ENCODE data around the gene TECPR1.

Gene TECPR1
- 67.8 to 133 (median 83.7) reads per million in 9 experiments for total RNA-seq

- peaks cover 39 to 55% of the 10 kb centered on the region in 2 donors for H3K4me1 Mint-ChIP-seq (ENCODE audit: low read depth in 2 of 2)
- ATAC-seq (replicated peaks) (peak; percentile 85), DNase-seq (peak; percentile 78 to 80 (median 80))
- H3K27me3 Mint-ChIP-seq: no peaks in the 10 kb centered on the region
- H3K36me3 Mint-ChIP-seq (ENCODE audit: insufficient read depth): peaks cover 40% of the 10 kb centered on the region
- H3K9me3 Mint-ChIP-seq: no peaks in the 10 kb centered on the region
- peak within 1 kb of the TSS; percentile 94 to 97 for H3K27ac Mint-ChIP-seq
- peak within 1 kb of the TSS; percentile 95 for H3K4me3 Mint-ChIP-seq
Measured at GRCh38 chr7:98251601-98252424, at the start of gene TECPR1. TSS of gene TECPR1 (minus strand) at chr7:98252232. CDS start at chr7:98246146, 6,086 bp downstream.

DNA sequence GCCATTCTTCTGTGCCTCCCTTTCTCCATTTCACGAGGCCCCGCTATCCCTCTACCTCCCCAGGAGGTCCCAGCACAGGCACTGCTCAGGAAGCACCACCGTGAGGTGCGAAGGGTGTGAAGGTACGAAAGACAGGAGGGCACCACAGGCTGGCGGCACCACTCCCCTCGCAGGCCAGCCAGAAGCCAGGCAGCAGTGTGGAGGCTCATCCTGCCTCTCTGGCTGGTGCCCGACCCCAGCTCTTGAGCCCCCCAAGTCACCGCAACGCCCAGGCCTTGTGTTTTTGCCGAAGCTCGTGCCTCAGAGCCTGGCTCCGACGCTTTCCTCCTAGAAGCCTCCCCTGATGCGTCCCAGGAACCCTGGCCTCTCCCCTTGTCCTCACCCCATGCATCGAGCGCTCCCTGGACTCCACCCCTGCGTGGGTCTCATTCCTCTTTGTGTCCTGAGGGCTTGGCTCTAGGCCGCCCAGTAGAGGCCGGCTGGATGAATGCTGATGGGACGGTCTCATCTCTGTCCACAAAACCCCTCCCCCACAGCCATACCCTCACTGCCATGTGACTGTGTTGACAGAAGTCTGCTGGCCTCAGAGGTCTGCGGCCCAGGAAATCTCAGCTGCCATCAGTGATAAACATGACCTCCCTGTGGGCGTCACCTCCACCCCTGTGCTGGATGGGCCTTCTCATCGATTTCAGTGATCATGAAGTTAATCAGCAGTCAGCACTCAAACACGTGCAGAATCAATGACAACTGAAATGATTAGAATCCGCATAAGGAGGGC is 48.8 kb upstream of the TECPR1 start:
- H3K27me3 Mint-ChIP-seq: no peaks in the 10 kb centered on the region

GRCh38 chr7:98297626-98298286 is 45.7 kb upstream of the TECPR1 start:
- Mint-ChIP-seq H3K27me3 (no peaks in the 10 kb centered on the region), H3K4me3 (no peak overlapping the region), H3K4me1 (ENCODE audit: low read depth in 2 of 2) (no peaks in the 10 kb centered on the region), H3K9me3 (no peaks in the 10 kb centered on the region), H3K27ac (no peak overlapping the region), H3K36me3 (ENCODE audit: insufficient read depth) (peaks cover 9% of the 10 kb centered on the region)
- no peak for DNase-seq
- no peak for ATAC-seq (replicated peaks)

More for the DNA sequence above, 48.8 kb upstream of the TECPR1 start:
- no peak overlapping the region for H3K4me3 Mint-ChIP-seq
- H3K4me1 Mint-ChIP-seq (ENCODE audit: low read depth in 2 of 2): no peaks in the 10 kb centered on the region
- peaks cover 9% of the 10 kb centered on the region for H3K36me3 Mint-ChIP-seq (ENCODE audit: insufficient read depth)
- DNase-seq (no peak), ATAC-seq (replicated peaks) (no peak)
- H3K9me3 Mint-ChIP-seq: no peaks in the 10 kb centered on the region
- H3K27ac Mint-ChIP-seq: peak overlapping the region in 1 of 2 donors; percentile 74

GRCh38 chr7:98296833-98297232 is 44.8 kb upstream of the TECPR1 start:
- DNase-seq (no peak), ATAC-seq (replicated peaks) (no peak)
- Mint-ChIP-seq H3K4me3 (no peak overlapping the region), H3K4me1 (ENCODE audit: low read depth in 2 of 2) (no peaks in the 10 kb centered on the region), H3K36me3 (ENCODE audit: insufficient read depth) (peaks cover 13% of the 10 kb centered on the region), H3K27ac (peak overlapping the region in 1 of 2 donors; percentile 16), H3K27me3 (no peaks in the 10 kb centered on the region), H3K9me3 (no peaks in the 10 kb centered on the region)

GRCh38 chr7:98295467-98296192 is 43.6 kb upstream of the TECPR1 start:
- H3K4me1 Mint-ChIP-seq (ENCODE audit: low read depth in 2 of 2): no peaks in the 10 kb centered on the region
- H3K36me3 Mint-ChIP-seq (ENCODE audit: insufficient read depth): peaks cover 17% of the 10 kb centered on the region
- DNase-seq: no peak
- no peak for ATAC-seq (replicated peaks)
- H3K9me3 Mint-ChIP-seq: no peaks in the 10 kb centered on the region
- no peak overlapping the region for H3K4me3 Mint-ChIP-seq
- no peak overlapping the region for H3K27ac Mint-ChIP-seq
- no peaks in the 10 kb centered on the region for H3K27me3 Mint-ChIP-seq

GRCh38 chr7:98294798-98295382 is 42.9 kb upstream of the TECPR1 start:
- no peaks in the 10 kb centered on the region for H3K9me3 Mint-ChIP-seq
- peaks cover 16% of the 10 kb centered on the region for H3K36me3 Mint-ChIP-seq (ENCODE audit: insufficient read depth)
- peak overlapping the region in 1 of 2 donors; percentile 20 for H3K27ac Mint-ChIP-seq
- no peaks in the 10 kb centered on the region for H3K4me1 Mint-ChIP-seq (ENCODE audit: low read depth in 2 of 2)
- no peaks in the 10 kb centered on the region for H3K27me3 Mint-ChIP-seq
- no peak overlapping the region for H3K4me3 Mint-ChIP-seq
- ATAC-seq (replicated peaks) (peak; percentile 48), DNase-seq (no peak)

DNA sequence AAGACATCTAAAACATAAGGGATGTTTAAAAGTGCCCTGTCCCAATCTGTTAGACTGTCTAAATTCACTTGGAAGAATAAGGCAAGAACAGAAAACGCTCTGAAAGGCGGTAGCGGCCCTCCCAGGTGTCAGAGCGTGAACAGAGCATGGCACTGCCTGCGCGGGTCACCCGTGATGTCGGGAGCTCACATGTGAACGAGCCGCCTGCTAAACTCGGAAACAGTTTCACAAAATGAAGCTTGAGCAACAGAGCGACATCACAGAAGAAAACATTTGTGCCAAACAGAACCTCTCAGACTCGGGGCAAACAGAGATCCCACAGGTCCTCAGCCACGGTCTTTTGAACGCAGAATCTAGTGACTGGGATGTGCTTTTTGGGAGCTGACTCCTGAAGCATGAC is 42.3 kb upstream of the TECPR1 start:
- DNase-seq (no peak), ATAC-seq (replicated peaks) (no peak)
- H3K4me1 Mint-ChIP-seq (ENCODE audit: low read depth in 2 of 2): no peaks in the 10 kb centered on the region
- no peaks in the 10 kb centered on the region for H3K27me3 Mint-ChIP-seq
- peaks cover 16% of the 10 kb centered on the region for H3K36me3 Mint-ChIP-seq (ENCODE audit: insufficient read depth)
- no peak overlapping the region for H3K27ac Mint-ChIP-seq
- no peak overlapping the region for H3K4me3 Mint-ChIP-seq
- H3K9me3 Mint-ChIP-seq: no peaks in the 10 kb centered on the region

DNA sequence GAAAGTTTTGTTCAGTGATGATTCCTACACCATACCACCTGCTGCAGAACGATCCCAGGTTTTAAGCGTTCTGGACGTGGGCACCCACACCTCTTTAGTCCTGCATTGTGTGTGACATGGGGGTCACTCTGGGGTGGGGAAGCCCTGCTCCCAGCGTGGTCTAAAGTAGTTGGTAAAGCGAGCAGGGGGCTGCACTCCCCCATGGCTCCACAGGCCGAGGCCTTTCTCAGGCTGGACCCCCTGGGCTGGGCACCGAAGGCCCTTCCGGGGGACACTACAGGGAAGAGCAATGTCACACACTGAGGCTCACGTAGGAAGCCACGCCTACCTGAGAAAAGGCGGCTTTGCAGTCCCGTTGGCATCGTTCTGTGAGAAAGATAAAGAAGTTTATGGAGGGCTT is 41.7 kb upstream of the TECPR1 start:
- no peaks in the 10 kb centered on the region for H3K4me1 Mint-ChIP-seq (ENCODE audit: low read depth in 2 of 2)
- peaks cover 16% of the 10 kb centered on the region for H3K36me3 Mint-ChIP-seq (ENCODE audit: insufficient read depth)
- H3K4me3 Mint-ChIP-seq: no peak overlapping the region
- no peaks in the 10 kb centered on the region for H3K27me3 Mint-ChIP-seq
- no peak for ATAC-seq (replicated peaks)
- no peak for DNase-seq
- H3K9me3 Mint-ChIP-seq: no peaks in the 10 kb centered on the region
- H3K27ac Mint-ChIP-seq: no peak overlapping the region

GRCh38 chr7:98293265-98293664 is 41.2 kb upstream of the TECPR1 start:
- no peak overlapping the region for H3K4me3 Mint-ChIP-seq
- no peak overlapping the region for H3K27ac Mint-ChIP-seq
- DNase-seq (no peak), ATAC-seq (replicated peaks) (no peak)
- H3K4me1 Mint-ChIP-seq (ENCODE audit: low read depth in 2 of 2): no peaks in the 10 kb centered on the region
- H3K36me3 Mint-ChIP-seq (ENCODE audit: insufficient read depth): peaks cover 16% of the 10 kb centered on the region
- no peaks in the 10 kb centered on the region for H3K9me3 Mint-ChIP-seq
- H3K27me3 Mint-ChIP-seq: no peaks in the 10 kb centered on the region

GRCh38 chr7:98291717-98292116 is 39.7 kb upstream of the TECPR1 start:
- ATAC-seq (replicated peaks) (no peak), DNase-seq (no peak)
- Mint-ChIP-seq H3K4me1 (ENCODE audit: low read depth in 2 of 2) (no peaks in the 10 kb centered on the region), H3K36me3 (ENCODE audit: insufficient read depth) (peaks cover 16% of the 10 kb centered on the region), H3K27ac (no peak overlapping the region), H3K9me3 (no peaks in the 10 kb centered on the region), H3K27me3 (no peaks in the 10 kb centered on the region), H3K4me3 (no peak overlapping the region)

DNA sequence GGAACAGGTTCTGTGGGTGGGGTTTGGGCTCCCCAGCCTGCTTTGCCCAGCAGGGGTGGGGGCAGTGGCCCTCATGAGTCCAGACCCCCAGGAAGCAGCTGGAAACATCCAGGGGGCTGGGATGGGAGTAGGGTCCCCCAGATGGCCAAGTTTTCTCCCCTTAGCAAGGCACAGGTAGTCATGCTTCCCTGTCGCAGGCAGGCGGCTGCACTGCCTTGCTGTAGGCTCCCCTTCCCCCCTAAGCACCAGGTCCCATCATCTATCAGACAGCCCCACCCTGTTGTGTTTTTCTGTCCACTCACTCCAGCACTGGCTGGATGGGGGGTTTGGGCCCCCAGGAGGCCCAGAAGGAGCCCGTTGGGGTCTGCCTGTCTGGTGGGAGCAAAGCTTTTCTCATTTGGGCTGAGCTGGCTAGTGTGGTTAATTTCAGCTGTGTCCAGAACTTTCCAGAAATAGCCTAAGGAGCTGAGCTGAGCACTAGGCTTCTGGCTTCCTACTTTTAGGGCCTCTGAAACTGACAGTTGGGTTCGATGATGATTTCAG is 37.4 kb upstream of the TECPR1 start:
- DNase-seq: no peak
- peaks cover 12% of the 10 kb centered on the region for H3K36me3 Mint-ChIP-seq (ENCODE audit: insufficient read depth)
- H3K4me1 Mint-ChIP-seq (ENCODE audit: low read depth in 2 of 2): peaks cover 6 to 8% of the 10 kb centered on the region in 2 donors
- no peaks in the 10 kb centered on the region for H3K9me3 Mint-ChIP-seq
- H3K27ac Mint-ChIP-seq: no peak overlapping the region
- no peak overlapping the region for H3K4me3 Mint-ChIP-seq
- H3K27me3 Mint-ChIP-seq: no peaks in the 10 kb centered on the region
- no peak for ATAC-seq (replicated peaks)

DNA sequence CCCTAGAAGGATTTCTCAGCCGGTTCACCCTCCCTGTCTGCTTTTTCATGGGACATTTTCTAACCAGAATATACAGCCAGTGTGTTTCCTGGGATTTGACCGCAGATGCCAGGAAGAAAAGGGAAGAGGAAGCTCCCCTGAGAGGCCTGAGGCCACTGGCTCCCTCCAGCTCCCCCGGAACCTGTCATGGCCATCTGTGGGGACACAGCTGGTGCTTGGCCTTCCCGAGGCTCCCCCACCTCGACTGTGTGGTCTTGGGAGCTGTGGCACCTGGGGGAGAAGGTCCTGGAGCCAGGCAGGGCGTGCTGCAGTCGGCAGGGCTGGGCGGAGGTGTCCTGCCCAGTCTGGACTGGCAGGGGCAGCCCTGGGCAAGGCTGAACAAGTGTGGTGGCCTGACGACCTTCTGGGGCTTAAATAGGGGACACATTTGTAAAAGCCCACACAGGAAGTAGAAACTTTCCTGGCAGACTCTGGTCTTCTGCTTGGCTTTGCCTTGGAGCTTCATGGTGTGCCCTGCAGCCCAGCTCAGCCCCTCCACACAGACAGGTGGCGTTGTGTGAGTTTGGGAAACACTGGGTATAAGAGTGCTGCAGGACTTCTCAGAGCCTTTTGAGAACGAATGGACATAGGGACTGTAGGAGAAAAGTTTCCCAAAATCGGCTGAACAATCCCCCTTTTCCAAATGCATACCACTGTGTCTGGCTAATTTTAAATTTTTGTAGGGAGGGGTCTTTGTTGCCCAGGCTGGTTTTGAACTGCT is 36.2 kb upstream of the TECPR1 start:
- DNase-seq (no peak), ATAC-seq (replicated peaks) (no peak)
- H3K9me3 Mint-ChIP-seq: no peaks in the 10 kb centered on the region
- peak overlapping the region in 1 of 2 donors; percentile 44 for H3K27ac Mint-ChIP-seq
- H3K27me3 Mint-ChIP-seq: no peaks in the 10 kb centered on the region
- H3K36me3 Mint-ChIP-seq (ENCODE audit: insufficient read depth): peaks cover 22% of the 10 kb centered on the region
- H3K4me1 Mint-ChIP-seq (ENCODE audit: low read depth in 2 of 2): peaks cover 9 to 16% of the 10 kb centered on the region in 2 donors
- no peak overlapping the region for H3K4me3 Mint-ChIP-seq

All from effector memory CD8-positive, alpha-beta T cell (primary cell).